Middle frontal gyrus (tissue), 1 donor: Measurements from ENCODE around the gene GNRHR.
"Not testable (repeated sequence)": the region's sequence is repeated elsewhere in the genome, so short reads cannot be mapped to it uniquely, and the experiment has no call there.

Source experiments
- DNase-seq: peaks from one replicate; pipeline ENCODE4 v3.0.0-alpha.2; 2015; ENCODE audit warnings: low spot score; ENCODE audit errors: extremely low spot score

Gene GNRHR

GRCh38 chr4:67754288-67754687 is at the start of gene GNRHR:
Gene GNRHR (minus strand): TSS chr4:67754388. CDS start chr4:67754335, 53 bp downstream.
- DNase-seq = no peak

GRCh38 chr4:67796810-67797209 is 42.6 kb upstream of the GNRHR start:
- no peak for DNase-seq

- DNase-seq = no peak
Measured at GRCh38 chr4:67790721-67791120, 36.5 kb upstream of the GNRHR start.

GRCh38 chr4:67787311-67787710 is 33.1 kb upstream of the GNRHR start:
- DNase-seq = no peak

GRCh38 chr4:67785528-67785927 is 31.3 kb upstream of the GNRHR start:
- DNase-seq = no peak

- DNase-seq = no peak
Measured at GRCh38 chr4:67779631-67780030, 25.4 kb upstream of the GNRHR start.

- no peak for DNase-seq
Measured at GRCh38 chr4:67776746-67777145, 22.6 kb upstream of the GNRHR start.

- no peak for DNase-seq
Measured at GRCh38 chr4:67770422-67770821, 16.2 kb upstream of the GNRHR start.

- DNase-seq = no peak
Measured at GRCh38 chr4:67765928-67766327, 11.7 kb upstream of the GNRHR start.

- no peak for DNase-seq
Measured at GRCh38 chr4:67765401-67765800, 11.2 kb upstream of the GNRHR start.

GRCh38 chr4:67764183-67764582 is 10.0 kb upstream of the GNRHR start:
- no peak for DNase-seq

GRCh38 chr4:67762086-67762485 is 7.9 kb upstream of the GNRHR start:
- no peak for DNase-seq

- not testable (repeated sequence) for DNase-seq
Measured at GRCh38 chr4:67756991-67757390, 2.8 kb upstream of the GNRHR start.

GRCh38 chr4:67755974-67756373 is 1.8 kb upstream of the GNRHR start:
- DNase-seq = no peak

GRCh38 chr4:67751260-67751659 is 2.9 kb downstream of the GNRHR start:
- no peak for DNase-seq

- DNase-seq = no peak
Measured at GRCh38 chr4:67750691-67751090, 3.5 kb downstream of the GNRHR start.

- DNase-seq = no peak
Measured at GRCh38 chr4:67749286-67749685, 4.9 kb downstream of the GNRHR start.

- DNase-seq = peak; percentile 21
Measured at GRCh38 chr4:67746797-67747495, 7.2 kb downstream of the GNRHR start.

- no peak for DNase-seq
Measured at GRCh38 chr4:67744561-67745283, 9.5 kb downstream of the GNRHR start.

GRCh38 chr4:67743194-67743593 is 11.0 kb downstream of the GNRHR start:
- no peak for DNase-seq

- DNase-seq = no peak
Measured at GRCh38 chr4:67736262-67736661, 17.9 kb downstream of the GNRHR start.

GRCh38 chr4:67735325-67735724 is 18.9 kb downstream of the GNRHR start:
- DNase-seq = no peak

GRCh38 chr4:67730511-67730910 is 23.7 kb downstream of the GNRHR start:
- DNase-seq = not testable (repeated sequence)
